PC-3 (cell line): ENCODE results near the gene OPALIN.

ENCODE experiments used
- CTCF ChIP-seq: fragments of 300-600 bp; sonication (generic); conservative IDR thresholded peaks from 2 replicates; pipeline ENCODE4 v1.5.1; 2017; ENCODE audit warnings: antibody characterized with exemption, low read depth, mild to moderate bottlenecking, low read length
- EZH2 ChIP-seq: fragments of 300-600 bp; sonication (generic); IDR thresholded peaks from one replicate; pipeline ENCODE4 v1.6.1; 2017; ENCODE audit warnings: antibody characterized with exemption, mild to moderate bottlenecking, low read length; ENCODE audit not compliant: unreplicated experiment
- EZH2phosphoT487 ChIP-seq: fragments of 300-600 bp; sonication (generic); IDR thresholded peaks from 2 replicates; pipeline ENCODE4 v1.6.1; 2018; ENCODE audit warnings: mild to moderate bottlenecking, antibody characterized with exemption, low read length, borderline replicate concordance

GRCh38 chr10:96389785-96390184 is 31.0 kb upstream of the OPALIN start:
- no peak for TF ChIP-seq CTCF
- TF ChIP-seq EZH2phosphoT487: no peak
- TF ChIP-seq EZH2: no peak
